Transverse colon (tissue), 4 donors: ENCODE data around the gene NAALAD2. TPM values are rescaled to one million over a fixed set of nuclear protein-coding genes. Genes with fewer than 3 reads are reported as not detected.

Experiments
- DNase-seq: peaks from one replicate; pipeline ENCODE4 v3.0.0-alpha.2; 2019
- H3K27ac ChIP-seq, 4 donors: fragments of 200-600 bp; sonication (generic); 2 replicates each; pipeline ENCODE4 v1.5.1; 2016 to 2018; ENCODE audit warnings: inconsistent platforms in 4 of 4
- H3K27me3 ChIP-seq: fragments of 200-600 bp; sonication (generic); 2 replicates; pipeline ENCODE4 v1.5.1; 2017; ENCODE audit warnings: inconsistent platforms
- H3K36me3 ChIP-seq, 4 donors: fragments of 200-600 bp; sonication (generic); 2 replicates each; pipeline ENCODE4 v1.5.1; 2017 to 2019; ENCODE audit warnings: inconsistent platforms in 4 of 4
- H3K4me1 ChIP-seq, 4 donors: fragments of 200-600 bp; sonication (generic); 2 replicates each; pipeline ENCODE4 v1.5.1; 2017 to 2020; ENCODE audit warnings: inconsistent platforms in 4 of 4
- H3K4me3 ChIP-seq, 4 donors: fragments of 200-600 bp; sonication (generic); 1 replicate in 1 of 4; 2 replicates in 3 of 4; pipeline versions ENCODE4 v1.5.1 to v1.6.1; 2017 to 2019; ENCODE audit warnings: inconsistent platforms in 4 of 4
- H3K9me3 ChIP-seq, 2 donors: fragments of 200-600 bp; sonication (generic); 2 replicates each; pipeline ENCODE4 v1.5.1; 2017 to 2019; ENCODE audit warnings: inconsistent platforms in 2 of 2
- CTCF ChIP-seq, 5 experiments: fragments of 200-600 bp in 3 of 5; fragments of 450-650 bp in 2 of 5; sonication (generic) in 3 of 5; IDR thresholded peaks; 1 replicate in 2 of 5; 2 replicates in 3 of 5; pipeline ENCODE4 v1.5.1; 2016 to 2017; ENCODE audit warnings: antibody characterized with exemption in 5 of 5, inconsistent platforms in 3 of 5, mild to moderate bottlenecking in 2 of 5, moderate library complexity in 1 of 5
- EP300 ChIP-seq: sonication (generic); formaldehyde crosslinking; IDR thresholded peaks from one replicate; pipeline ENCODE4 v1.6.1; 2017; ENCODE audit warnings: antibody characterized with exemption, low read depth
- POLR2A ChIP-seq: fragments of 450-650 bp; IDR thresholded peaks from one replicate; pipeline ENCODE4 v1.6.1; 2016; ENCODE audit warnings: antibody characterized with exemption, mild to moderate bottlenecking, moderate library complexity
- POLR2AphosphoS5 ChIP-seq, 3 donors: sonication (generic); formaldehyde crosslinking; IDR thresholded peaks; one replicate each; pipeline ENCODE4 v1.6.1; 2016; ENCODE audit warnings: antibody characterized with exemption in 3 of 3
- WGBS, 2 donors: methylation state at CpG; one replicate each; pipeline ENCODE4 v1.1.5; 2018; ENCODE audit warnings: low coverage in 1 of 2; 5-methylcytosine and 5-hydroxymethylcytosine counted together
- in situ Hi-C, 4 donors: fragments of 200-750 bp; cut with MboI; loops; one replicate each; pipeline versions ENCODE4 v1.15.0 to v1.15.1; 2017; ENCODE audit warnings: low sequenced_read_pairs in 3 of 4, low pct_ligation_motif_present in 1 of 4, low pct_unique_long_range_greater_than_20kb in 1 of 4
- intact Hi-C: fragments of 100-400 bp; cut with DNase I; formaldehyde crosslinking; loops from one replicate; pipeline ENCODE4 v1.15.1; 2023; ENCODE audit warnings: low total_unique reads
- total RNA-seq, 4 donors: library from RNA; depleted of rRNA; stranded (reverse); fragments of >200 nt; gene quantifications; one replicate each; pipeline ENCODE4 v1.1.0, GENCODE V29; 2016

Gene NAALAD2
- total RNA-seq, 4 donors from 2014 or later: 0.55 to 1.3 TPM; not detected in 2

- Histone ChIP-seq H3K27ac (no peak overlapping the region), H3K27me3 (no peaks in the 10 kb centered on the region), H3K36me3 (peaks cover 0 to 2% (median 0%) of the 10 kb centered on the region in 4 donors), H3K9me3 (no peaks in the 10 kb centered on the region), H3K4me1 (no peaks in the 10 kb centered on the region), H3K4me3 (no peak overlapping the region)
- DNase-seq: no peak
- no peak for TF ChIP-seq EP300
- no peak for TF ChIP-seq POLR2A
- no peak for TF ChIP-seq POLR2AphosphoS5 (IDR thresholded peaks at IDR 0.05)
- TF ChIP-seq CTCF (IDR thresholded peaks at IDR 0.05): no peak
- intact Hi-C loops (loop anchor here (1.0 kb wide), 1 partner anchor 17 kb away; no protein-coding TSS in a partner anchor), in situ Hi-C loops (no loop called here)
- 51 to 92% methylated on average over 2 of the region's 2 CpGs for WGBS, 2 donors
Measured at GRCh38 chr11:90179923-90180322, 45.5 kb downstream of the NAALAD2 start.

GRCh38 chr11:90187839-90188238 lies 53.4 kb downstream of the NAALAD2 start:
- Histone ChIP-seq H3K27ac (no peak overlapping the region), H3K4me3 (no peak overlapping the region), H3K27me3 (no peaks in the 10 kb centered on the region), H3K4me1 (no peaks in the 10 kb centered on the region), H3K36me3 (no peaks in the 10 kb centered on the region), H3K9me3 (no peaks in the 10 kb centered on the region)
- intact Hi-C loops (no loop called here), in situ Hi-C loops (no loop called here)
- no peak for DNase-seq
- TF ChIP-seq POLR2A (no peak), EP300 (no peak)
- WGBS, 2 donors: 88 to 91% methylated on average over 3 of the region's 3 CpGs

GRCh38 chr11:90189011-90189410 lies 54.5 kb downstream of the NAALAD2 start:
- in situ Hi-C loops: no loop called here
- H3K27me3 ChIP-seq: no peaks in the 10 kb centered on the region
- no peak overlapping the region for H3K4me3 ChIP-seq
- no peaks in the 10 kb centered on the region for H3K36me3 ChIP-seq
- no peaks in the 10 kb centered on the region for H3K9me3 ChIP-seq
- TF ChIP-seq POLR2A (no peak), EP300 (no peak), POLR2AphosphoS5 (IDR thresholded peaks at IDR 0.05) (no peak), CTCF (IDR thresholded peaks at IDR 0.05) (no peak)
- no peak overlapping the region for H3K27ac ChIP-seq
- intact Hi-C loops: no loop called here
- no peaks in the 10 kb centered on the region for H3K4me1 ChIP-seq
- DNase-seq: no peak
- 98 to 100% methylated on average over 2 of the region's 2 CpGs for WGBS, 2 donors

- 81 to 88% methylated on average over 4 of the region's 4 CpGs for WGBS, 2 donors
- no peak overlapping the region for H3K4me3 ChIP-seq
- in situ Hi-C loops (no loop called here), intact Hi-C loops (no loop called here)
- no peaks in the 10 kb centered on the region for H3K27me3 ChIP-seq
- no peaks in the 10 kb centered on the region for H3K9me3 ChIP-seq
- H3K36me3 ChIP-seq: no peaks in the 10 kb centered on the region
- no peak for DNase-seq
- no peak overlapping the region for H3K27ac ChIP-seq
- no peaks in the 10 kb centered on the region for H3K4me1 ChIP-seq
- TF ChIP-seq POLR2AphosphoS5 (IDR thresholded peaks at IDR 0.05): no peak
- no peak for TF ChIP-seq POLR2A
- TF ChIP-seq EP300: no peak
Measured at GRCh38 chr11:90192869-90193582, 58.6 kb downstream of the NAALAD2 start.

- intact Hi-C loops: no loop called here
- DNase-seq: no peak
- in situ Hi-C loops: no loop called here
- H3K27ac ChIP-seq: no peak overlapping the region
- no peak for TF ChIP-seq POLR2A
- TF ChIP-seq EP300: no peak
- no peak for TF ChIP-seq POLR2AphosphoS5 (IDR thresholded peaks at IDR 0.05)
- TF ChIP-seq CTCF (IDR thresholded peaks at IDR 0.05): no peak
- WGBS, 2 donors: 20 to 79% methylated on average over 1 of the region's 1 CpG
- peaks cover 0 to 9% (median under 1%) of the 10 kb centered on the region in 4 donors for H3K36me3 ChIP-seq
- H3K27me3 ChIP-seq: no peaks in the 10 kb centered on the region
- H3K4me1 ChIP-seq: no peaks in the 10 kb centered on the region
- H3K9me3 ChIP-seq: no peaks in the 10 kb centered on the region
- no peak overlapping the region for H3K4me3 ChIP-seq
Measured at GRCh38 chr11:90197377-90197776, 62.9 kb downstream of the NAALAD2 start.
